ENCODE results near the gene ARHGAP12.

ARHGAP12 gene

DNA sequence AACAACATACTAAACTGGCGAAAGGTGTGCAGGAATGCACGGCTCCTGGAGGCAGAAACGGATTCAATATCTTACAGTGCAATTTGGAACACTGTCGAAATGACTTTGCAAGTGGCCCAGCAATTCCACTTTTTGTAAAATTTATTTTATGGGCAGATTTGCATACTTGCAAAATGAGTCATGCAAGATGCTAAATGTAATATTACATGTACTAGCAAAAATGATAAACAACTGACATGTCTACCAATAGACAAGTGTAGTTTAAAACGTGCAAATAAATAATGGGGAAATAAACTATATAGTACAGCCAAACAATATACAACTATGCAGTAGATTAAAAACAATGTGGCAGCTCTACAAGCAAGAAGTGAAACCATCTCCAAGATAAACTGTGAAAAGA, 97.7 kb downstream of the ARHGAP12 start:
- in situ Hi-C loops (cut with MboI; ENCODE audit: low sequenced_read_pairs): loop anchor here (25.0 kb wide), 1 partner anchor 356 kb away; no protein-coding TSS in a partner anchor

DNA sequence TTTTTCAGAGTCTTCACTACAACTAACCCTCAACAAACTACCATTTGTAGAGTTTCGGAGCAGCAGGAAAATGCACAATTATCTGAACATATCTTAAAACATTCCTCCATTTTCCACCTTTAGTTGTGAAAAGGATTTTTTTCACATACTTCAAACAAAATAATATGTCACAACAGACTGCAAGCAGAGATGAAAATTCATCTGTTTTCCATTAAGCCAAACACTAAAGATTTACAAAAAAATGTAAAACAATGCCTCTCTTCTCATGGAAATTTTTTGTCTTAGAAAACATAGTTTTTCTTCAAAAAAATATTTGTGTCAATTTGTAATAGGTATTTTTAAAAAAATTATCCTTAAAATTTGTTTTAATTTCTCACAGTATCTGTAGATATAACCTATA, 98.9 kb downstream of the ARHGAP12 start:
- in situ Hi-C loops (cut with MboI; ENCODE audit: low sequenced_read_pairs): loop anchor here (25.0 kb wide), 1 partner anchor 358 kb away; no protein-coding TSS in a partner anchor

DNA sequence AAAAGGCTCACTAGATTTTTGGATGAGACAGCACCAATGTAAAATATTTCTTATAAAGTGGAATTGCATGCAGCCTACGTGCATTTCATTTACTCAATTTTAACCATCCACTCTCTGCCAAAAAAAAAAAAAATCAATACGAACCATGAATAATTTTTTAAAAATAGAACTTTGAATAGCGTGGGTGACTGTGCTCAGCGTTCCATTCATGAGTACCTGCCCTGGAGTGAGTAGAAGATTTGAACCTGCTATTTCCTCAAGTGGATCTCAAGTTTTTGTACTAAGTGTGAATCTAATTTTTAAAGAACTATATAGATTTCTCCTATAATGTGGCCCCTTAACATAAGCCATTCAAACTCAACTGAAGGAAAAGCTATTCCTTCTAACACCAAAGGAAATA, 105.3 kb downstream of the ARHGAP12 start:
- in situ Hi-C loops (cut with MboI; ENCODE audit: low sequenced_read_pairs): loop anchor here (25.0 kb wide), 1 partner anchor 1436 kb away; no protein-coding TSS in a partner anchor

DNA sequence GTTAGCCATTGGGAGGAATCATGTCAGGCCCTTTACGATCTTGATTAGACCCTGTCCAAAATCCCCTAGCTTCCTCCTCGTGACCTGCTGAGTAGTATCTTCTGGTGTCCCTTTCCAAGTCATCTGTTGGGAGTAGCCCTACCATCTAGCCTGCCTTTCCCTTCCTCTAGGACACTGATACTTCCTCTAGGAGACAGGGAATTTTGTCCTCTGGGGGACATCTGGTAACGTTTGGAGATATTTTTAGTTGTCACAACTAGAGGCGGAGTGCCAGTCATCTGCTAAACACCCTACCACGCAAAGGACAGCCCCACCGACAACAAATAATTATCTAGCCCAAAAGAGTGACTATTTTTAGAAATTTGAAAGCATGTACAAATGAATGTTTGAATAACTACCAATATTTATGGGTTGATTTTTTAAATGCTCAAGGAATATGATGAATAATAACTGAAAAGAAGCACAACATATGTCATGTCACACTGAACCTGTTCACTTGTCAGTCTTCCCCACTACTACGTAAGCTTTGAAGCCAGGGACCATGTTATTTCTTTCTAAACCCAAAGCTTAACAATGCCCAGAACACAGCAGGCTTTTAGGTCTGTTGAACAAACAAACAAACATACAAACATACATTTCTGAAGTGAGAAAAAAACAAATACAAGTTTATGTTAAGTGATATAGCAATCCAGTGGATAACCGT, 105.9 kb downstream of the ARHGAP12 start:
- in situ Hi-C loops (cut with MboI; ENCODE audit: low sequenced_read_pairs): loop anchor here (25.0 kb wide), 1 partner anchor 1435 kb away; no protein-coding TSS in a partner anchor

DNA sequence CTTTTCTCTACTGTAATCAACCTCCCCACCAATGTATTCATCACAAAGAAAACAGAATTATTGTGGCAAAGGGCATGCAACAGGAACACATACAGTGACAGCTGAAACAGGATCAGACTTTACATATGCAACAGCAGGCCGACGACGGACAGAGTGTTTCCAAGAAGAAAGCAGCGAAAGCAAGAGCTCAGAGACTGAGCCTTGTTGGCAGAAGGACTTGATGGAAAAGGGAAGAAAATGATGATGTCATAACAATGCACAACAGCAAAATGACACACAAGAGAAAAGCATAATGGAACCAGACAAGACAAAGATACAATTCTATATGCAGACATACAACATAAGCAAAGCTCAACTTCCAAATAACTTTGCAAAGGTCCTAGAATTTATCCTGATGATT, 106.5 kb downstream of the ARHGAP12 start:
- in situ Hi-C loops (cut with MboI; ENCODE audit: low sequenced_read_pairs): loop anchor here (25.0 kb wide), 1 partner anchor 1435 kb away; no protein-coding TSS in a partner anchor

DNA sequence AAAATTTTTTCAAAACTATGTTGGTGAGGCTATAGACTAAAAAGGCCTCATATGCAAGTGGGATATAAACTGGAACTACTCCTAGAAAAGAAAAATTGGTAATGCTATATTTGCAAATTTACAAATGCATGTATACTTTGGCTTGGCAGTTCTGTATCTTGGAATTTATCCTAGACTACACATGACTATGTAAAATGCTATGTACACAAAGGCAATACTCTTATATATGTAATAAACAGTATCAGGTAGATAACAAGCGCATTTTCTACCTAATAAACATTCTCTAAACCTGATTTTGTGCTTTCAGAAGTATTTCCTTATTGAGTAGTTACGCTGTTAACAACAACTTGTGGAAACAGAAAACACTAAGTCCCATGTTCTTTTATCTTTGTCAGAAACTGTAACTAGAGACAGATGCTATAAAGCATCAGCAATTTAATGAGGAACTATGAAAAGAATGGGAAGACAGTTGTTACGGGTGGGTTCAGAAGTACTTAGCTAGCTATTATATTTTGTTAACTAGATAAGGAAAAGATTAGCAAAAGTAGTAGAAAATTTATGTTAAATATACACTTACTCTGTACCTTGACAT, 107.8 kb downstream of the ARHGAP12 start:
- in situ Hi-C loops (cut with MboI; ENCODE audit: low sequenced_read_pairs): loop anchor here (25.0 kb wide), 1 partner anchor 1434 kb away; no protein-coding TSS in a partner anchor

DNA sequence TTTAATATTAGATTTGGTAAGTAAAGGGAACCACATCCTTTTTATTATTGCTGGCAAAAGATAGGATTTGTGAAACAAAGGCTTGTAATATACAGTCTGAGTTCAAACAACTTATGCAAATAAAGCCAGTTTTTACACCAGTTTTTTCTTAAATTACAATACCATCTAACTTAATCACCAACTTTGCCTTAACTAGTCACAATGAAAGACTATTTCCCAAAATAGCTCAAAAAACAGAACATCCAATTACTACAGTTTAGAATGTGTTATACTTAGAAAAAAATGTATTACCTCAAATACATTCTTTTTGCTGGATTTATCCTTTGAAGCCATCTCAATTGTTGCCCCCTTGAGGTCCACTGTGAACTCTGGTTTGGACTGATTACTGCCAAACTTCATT, 108.5 kb downstream of the ARHGAP12 start:
- in situ Hi-C loops (cut with MboI; ENCODE audit: low sequenced_read_pairs): loop anchor here (25.0 kb wide), 1 partner anchor 1433 kb away; no protein-coding TSS in a partner anchor

DNA sequence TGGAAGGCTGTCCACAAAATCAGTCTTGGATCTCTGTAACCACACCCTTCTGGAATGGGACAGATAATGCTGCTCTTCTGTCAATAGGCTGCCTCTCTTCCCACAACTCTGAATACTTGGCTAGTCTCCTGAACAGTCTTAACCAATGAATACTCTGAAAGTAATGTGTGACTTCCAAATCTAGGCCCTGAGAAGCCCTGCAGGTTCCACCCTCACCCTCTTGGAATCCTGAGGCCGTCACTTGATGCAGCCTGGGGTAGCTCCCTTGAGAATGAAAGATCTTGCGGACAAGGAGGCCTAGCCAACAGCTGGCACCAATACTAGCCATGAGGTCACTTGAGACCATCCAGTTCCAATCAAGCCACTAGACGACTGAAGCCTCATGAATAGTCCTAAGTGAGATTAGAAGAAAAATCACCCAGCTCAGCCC, 109.2 kb downstream of the ARHGAP12 start:
- in situ Hi-C loops (cut with MboI; ENCODE audit: low sequenced_read_pairs): loop anchor here (10.0 to 25.0 kb wide), 2 partner anchors 1065 to 1432 kb away; no protein-coding TSS in a partner anchor

DNA sequence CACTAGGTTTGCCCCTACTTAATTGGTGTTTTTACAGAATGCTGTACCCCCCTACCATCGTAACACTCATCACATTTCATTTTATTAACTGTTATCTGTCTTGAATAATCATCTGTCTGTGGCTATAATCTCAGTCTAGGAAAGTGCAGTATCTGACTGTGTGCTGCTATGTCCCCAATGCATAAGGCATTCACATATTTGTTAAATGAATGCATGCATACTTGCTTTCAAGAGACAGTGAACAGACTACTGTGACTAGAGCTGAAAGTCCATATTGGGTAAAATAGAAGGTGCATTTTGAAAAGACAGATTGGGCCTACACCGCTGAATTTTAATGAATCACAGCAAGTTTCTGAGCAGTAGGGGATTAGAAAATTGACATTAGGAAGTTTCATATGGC, 112.3 kb downstream of the ARHGAP12 start:
- in situ Hi-C loops (cut with MboI; ENCODE audit: low sequenced_read_pairs): loop anchor here (10.0 to 25.0 kb wide), 2 partner anchors 1062 to 1429 kb away; no protein-coding TSS in a partner anchor

DNA sequence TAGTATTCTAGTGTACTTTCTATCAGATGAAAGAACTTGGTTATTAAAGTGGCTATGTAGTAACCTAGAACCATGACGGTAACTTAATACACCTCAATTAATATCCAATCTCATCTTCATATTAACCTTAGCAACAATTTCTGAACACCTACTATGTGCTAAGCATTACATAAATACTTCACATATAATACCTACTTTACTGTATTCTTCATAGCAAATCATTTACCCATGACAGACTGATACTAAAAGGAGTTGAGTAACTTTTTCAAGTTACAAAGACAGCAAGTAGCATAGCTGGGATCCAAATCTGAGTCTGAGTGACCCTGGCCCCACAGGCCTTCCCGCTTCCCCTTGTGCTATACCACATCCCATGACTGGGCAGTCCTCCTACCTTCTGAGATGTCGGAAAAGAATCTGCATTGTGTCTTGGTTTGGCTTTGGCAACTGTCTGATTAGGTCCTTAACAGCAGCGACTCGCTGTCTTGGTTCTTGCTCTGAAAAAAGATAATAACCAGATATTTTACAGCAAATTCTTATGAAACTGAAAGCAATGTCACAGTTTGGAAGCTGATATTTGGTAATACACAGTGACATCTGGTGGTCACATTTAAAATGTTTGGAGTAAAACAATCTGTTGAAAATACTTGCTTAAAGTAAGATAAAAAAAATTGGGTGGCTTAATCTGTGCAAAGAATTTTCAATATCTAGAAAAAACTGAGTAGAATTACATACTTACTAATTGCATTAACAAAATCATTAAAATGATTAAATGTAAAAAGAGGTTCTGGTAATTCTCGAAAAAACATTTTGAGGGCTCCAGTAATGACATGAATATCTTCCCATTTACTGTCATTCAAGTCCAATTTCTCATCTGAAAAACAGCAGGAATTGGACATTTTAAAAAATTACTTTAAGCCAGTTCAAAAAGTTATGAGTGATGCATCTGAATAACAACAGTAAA, 120.1 kb downstream of the ARHGAP12 start:
- in situ Hi-C loops (cut with MboI; ENCODE audit: low sequenced_read_pairs): loop anchor here (25.0 kb wide), 1 partner anchor 1421 kb away; no protein-coding TSS in a partner anchor

DNA sequence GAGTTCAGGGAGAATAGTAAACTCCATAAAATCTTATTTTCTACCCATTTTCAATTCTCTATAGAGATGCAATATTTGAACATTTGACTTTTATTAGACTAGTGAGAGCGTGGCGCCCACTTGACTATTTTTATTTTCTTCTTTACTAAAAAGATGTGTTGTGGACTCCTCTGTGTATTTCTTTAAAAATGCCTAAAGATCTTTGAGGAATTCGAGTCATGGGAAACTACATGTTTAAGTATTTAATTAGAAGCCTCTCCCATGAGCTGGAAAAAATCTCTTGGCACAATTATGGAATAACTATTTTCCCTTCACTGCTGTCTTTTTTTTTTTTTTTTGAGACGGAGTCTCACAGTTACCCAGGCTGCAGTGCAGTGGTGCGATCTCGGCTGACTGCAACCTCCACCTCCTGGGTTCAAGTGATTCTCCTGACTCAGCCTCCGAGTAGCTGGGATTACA, 124.2 kb downstream of the ARHGAP12 start:
- in situ Hi-C loops (cut with MboI; ENCODE audit: low sequenced_read_pairs): loop anchor here (25.0 kb wide), 1 partner anchor 1417 kb away; no protein-coding TSS in a partner anchor

DNA sequence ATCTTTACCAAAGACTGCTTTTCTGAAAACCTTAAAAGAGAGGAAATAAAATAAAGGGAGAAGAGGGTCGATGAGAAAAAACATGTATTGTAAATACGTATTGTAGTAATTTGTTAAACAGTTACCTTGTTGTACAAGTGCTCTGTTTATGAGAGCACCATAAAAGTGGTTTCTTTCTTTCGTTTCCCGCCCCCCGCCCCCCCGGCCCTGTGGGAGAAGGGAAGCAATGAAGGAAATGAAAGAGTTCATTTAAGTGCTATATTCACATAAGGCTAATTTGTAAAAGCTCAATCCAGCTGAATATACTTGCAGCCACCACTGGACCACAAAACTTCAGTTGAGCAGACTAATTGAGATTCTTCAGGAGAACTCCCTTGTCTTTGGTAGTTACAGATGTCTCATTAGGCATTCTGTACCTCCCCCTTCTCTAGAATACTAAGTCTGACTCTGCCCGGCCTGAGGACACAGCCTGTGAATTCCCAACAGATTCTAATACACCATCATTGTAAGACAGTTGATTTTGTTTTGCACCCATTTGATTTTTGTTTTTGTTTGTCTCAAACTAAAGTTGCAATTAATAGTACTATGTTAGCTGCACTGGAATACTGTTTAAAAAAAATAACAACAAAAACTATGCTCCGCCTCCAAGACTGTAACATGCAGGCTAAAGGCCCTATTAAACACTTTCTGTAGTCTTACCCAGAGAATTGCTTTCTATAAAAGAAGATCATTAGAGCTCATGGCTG, 124.9 kb downstream of the ARHGAP12 start:
- in situ Hi-C loops (cut with MboI; ENCODE audit: low sequenced_read_pairs): loop anchor here (25.0 kb wide), 1 partner anchor 1416 kb away; no protein-coding TSS in a partner anchor

DNA sequence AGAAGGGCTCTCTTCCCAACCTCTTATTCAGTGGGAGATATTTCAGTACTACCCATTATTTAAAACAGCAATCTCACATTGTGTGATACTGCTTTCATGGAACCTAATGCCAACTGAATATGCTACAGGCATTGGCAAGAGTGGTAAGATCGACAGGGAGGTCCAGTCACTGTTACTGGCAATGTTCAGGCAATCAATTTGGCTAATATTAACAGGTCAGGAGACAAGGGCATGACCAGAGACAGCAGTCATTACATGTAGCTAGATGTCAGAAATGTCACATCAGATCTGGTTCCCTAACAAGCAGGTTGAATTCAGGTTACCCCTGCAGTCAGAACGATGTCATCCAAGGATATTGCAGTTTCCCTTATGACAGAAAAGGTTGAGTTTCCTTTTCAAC, 129.4 kb downstream of the ARHGAP12 start:
- in situ Hi-C loops (cut with MboI; ENCODE audit: low sequenced_read_pairs): no loop called here

DNA sequence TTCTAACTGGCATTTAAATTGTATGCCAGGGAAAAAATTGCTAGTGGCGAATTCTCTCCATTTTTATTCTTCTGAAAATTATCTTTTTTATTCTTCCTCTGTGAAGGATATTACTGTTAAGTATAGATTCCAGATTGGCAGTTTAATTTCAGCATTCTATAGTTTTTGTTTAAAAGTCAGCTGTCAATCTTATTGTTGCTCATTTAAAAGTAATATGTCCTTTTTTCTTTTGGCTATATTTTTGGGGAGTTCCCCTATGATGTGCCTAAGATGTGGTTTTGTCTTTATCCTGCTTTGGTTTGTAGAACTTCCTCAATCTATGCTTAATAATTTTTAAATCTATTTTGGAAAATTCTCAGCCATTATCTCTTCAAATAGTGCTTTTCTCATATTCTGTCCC, 135.9 kb downstream of the ARHGAP12 start:
- in situ Hi-C loops (cut with MboI; ENCODE audit: low sequenced_read_pairs): no loop called here

DNA sequence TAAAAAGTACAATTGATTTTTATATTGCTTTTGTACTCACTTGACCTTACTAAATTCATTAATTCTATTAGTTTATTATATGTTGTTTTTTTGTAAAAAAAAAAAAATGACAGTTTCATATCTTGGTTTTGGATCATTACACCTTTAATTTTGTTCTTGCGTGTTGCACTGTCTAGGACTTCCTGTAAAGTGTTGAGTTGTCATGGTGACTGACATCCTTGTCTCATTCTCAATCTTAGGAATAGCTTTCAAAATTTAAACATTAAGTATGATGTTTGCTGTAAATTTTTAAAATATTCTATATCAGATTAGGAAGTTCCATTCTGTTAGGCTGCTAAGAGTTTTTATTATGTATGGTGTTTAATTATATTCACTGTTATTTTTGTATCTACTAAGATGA, 139.1 kb downstream of the ARHGAP12 start:
- in situ Hi-C loops (cut with MboI; ENCODE audit: low sequenced_read_pairs): no loop called here

DNA sequence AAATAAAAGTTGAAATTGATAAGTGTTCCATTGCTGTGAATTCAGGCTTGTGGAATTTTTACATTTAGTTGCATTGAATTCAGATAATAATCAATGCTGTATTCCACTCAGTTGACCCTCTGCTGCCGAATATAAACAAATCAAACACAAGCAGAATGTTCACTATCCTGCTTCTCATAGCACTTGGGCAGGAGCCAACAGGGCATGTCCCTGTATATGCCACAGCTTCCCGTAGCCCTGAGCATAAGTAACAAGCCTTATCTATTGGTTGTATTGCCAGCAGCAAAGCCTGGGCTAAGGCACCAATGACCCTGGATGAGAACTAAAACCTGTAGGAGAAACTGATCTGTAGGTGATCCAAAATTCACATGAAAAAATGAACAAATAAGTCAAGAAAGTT, 145.9 kb downstream of the ARHGAP12 start:
- in situ Hi-C loops (cut with MboI; ENCODE audit: low sequenced_read_pairs): no loop called here

DNA sequence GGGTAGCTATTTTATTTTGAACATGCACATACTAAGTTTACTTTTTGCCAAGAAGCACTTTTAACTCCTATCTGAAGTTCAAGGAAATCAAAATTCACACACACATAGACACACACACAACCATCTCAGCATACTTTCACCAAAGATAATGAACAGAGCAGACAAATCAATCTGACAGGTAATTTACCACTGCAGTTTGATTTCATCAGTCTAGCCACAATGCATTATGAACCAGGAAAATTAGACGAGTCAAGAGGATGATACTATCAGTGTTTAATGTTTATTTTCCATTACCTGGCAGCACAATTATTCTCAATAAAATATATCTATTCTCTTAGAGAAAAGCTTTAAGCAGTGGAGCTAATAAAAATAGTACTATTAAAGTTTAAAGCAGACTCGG, 147.9 kb downstream of the ARHGAP12 start:
- in situ Hi-C loops (cut with MboI; ENCODE audit: low sequenced_read_pairs): no loop called here

DNA sequence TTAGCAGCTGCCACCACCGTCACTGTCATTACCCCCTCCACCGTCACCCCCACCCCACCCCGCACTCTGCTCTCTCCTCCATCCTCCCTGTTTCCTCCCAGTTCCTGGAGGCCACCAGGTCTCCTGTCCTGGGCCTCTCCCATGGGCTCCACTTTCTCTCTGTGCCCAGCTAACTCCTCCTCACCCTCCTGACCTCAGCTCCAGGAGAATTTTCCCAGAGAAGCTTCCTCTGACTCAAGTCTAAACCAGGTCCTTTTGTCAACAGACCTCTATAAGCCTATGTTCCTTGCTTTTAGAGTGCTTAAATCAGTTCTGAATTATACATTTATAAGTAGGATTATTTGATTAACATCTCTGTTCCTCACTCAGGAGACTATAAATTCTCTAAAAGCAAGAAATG, 150.0 kb downstream of the ARHGAP12 start:
- in situ Hi-C loops (cut with MboI; ENCODE audit: low sequenced_read_pairs): no loop called here

DNA sequence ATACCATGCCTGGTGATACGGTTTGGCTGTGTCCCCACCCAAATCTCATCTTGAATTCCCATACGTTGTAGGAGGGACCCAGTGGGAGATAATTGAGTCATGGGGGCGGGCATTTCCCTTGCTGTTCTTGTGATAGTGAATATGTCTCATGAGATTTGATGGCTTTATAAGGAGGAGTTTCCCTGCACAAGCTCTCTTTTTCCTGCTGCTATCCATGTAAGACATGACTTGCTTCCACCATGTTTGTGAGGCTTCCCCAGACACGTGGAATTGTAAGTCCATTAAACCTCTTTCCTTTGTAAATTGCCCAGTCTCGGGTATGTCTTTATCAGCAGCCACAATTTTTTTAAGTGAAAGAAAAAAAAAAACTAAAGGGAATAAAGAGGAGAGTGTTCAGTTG, 152.5 kb downstream of the ARHGAP12 start:
- in situ Hi-C loops (cut with MboI; ENCODE audit: low sequenced_read_pairs): no loop called here
